Thyroid gland (tissue), 4 donors: ENCODE data around the gene DHRS2. TPM values are rescaled to one million over a fixed set of nuclear protein-coding genes. Genes with fewer than 3 reads are reported as not detected.

Source experiments
- DNase-seq, 2 donors: peaks; one replicate each; pipeline ENCODE4 v3.0.0-alpha.2; 2019
- H3K27ac ChIP-seq, 3 donors: fragments of 200-600 bp; sonication (generic); 1 replicate in 2 of 3; 2 replicates in 1 of 3; pipeline ENCODE4 v1.5.1; 2016 to 2019; ENCODE audit warnings: mild to moderate bottlenecking in 1 of 3, moderate library complexity in 1 of 3
- H3K27me3 ChIP-seq: fragments of 200-600 bp; sonication (generic); one replicate; pipeline ENCODE4 v1.5.1; 2019
- H3K36me3 ChIP-seq, 2 donors: fragments of 200-600 bp; sonication (generic); one replicate each; pipeline ENCODE4 v1.5.1; 2016 to 2019
- H3K4me1 ChIP-seq, 2 donors: fragments of 200-600 bp; sonication (generic); one replicate each; pipeline ENCODE4 v1.5.1; 2017 to 2019
- H3K4me3 ChIP-seq, 3 donors: fragments of 200-600 bp; sonication (generic); replicated peaks in 1 of 3; 1 replicate in 2 of 3; 2 replicates in 1 of 3; pipeline ENCODE4 v1.5.1; 2016; ENCODE audit warnings: mild to moderate bottlenecking in 1 of 3
- H3K9me3 ChIP-seq: fragments of 200-600 bp; sonication (generic); one replicate; pipeline ENCODE4 v1.5.1; 2017
- CTCF ChIP-seq, 6 experiments: fragments of 200-600 bp in 3 of 6; fragments of 450-650 bp in 3 of 6; sonication (generic) in 3 of 6; IDR thresholded peaks; one replicate each; pipeline ENCODE4 v1.5.1; 2016 to 2019; ENCODE audit warnings: antibody characterized with exemption in 6 of 6, mild to moderate bottlenecking in 2 of 6, inconsistent platforms in 1 of 6, moderate library complexity in 1 of 6
- POLR2A ChIP-seq, 2 donors: fragments of 450-650 bp; IDR thresholded peaks; one replicate each; pipeline ENCODE4 v1.6.1; 2017; ENCODE audit warnings: antibody characterized with exemption in 2 of 2, mild to moderate bottlenecking in 2 of 2, moderate library complexity in 1 of 2
- WGBS, 2 donors: methylation state at CpG; one replicate each; pipeline ENCODE4 v1.1.5; 2017; 5-methylcytosine and 5-hydroxymethylcytosine counted together
- intact Hi-C: fragments of 100-400 bp; cut with DNase I; formaldehyde crosslinking; loops from one replicate; pipeline ENCODE4 v1.15.1; 2023
- total RNA-seq, 4 donors: library from RNA; depleted of rRNA; stranded (reverse); fragments of >200 nt; gene quantifications; one replicate each; pipeline ENCODE4 v1.2.3, GENCODE V29; 2016

Gene DHRS2
- total RNA-seq, 4 donors from 2014 or later = not detected

DNA sequence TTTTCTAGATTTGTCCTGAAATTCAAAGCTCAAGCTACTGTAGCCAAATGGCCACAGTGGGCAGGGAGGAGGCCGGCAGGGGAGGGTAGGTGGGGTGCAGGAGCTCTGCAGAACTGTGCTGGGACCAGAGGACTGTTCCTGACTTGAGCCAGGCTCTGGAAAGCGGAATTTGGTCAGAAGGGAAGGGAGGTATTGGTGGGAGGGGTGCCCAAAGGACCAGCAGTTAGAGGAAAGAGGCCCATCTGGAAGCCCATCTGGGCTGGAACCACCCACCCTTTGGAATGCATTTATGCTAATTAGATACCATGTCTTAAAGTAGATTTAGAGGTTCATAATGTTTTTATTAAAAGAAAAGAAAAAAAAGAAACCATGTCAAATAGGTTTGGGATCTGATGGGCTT, 33.1 kb upstream of the DHRS2 start:
- Histone ChIP-seq H3K4me1 (no peaks in the 10 kb centered on the region), H3K9me3 (no peaks in the 10 kb centered on the region), H3K27me3 (no peaks in the 10 kb centered on the region), H3K36me3 (no peaks in the 10 kb centered on the region), H3K4me3 (no peak overlapping the region), H3K27ac (no peak overlapping the region)
- DNase-seq = no peak
- 77 to 92% methylated on average over 2 of the region's 2 CpGs for WGBS, 2 donors
- intact Hi-C loops = no loop called here
- TF ChIP-seq CTCF (IDR thresholded peaks at IDR 0.05) (no peak), POLR2A (IDR thresholded peaks at IDR 0.05) (no peak)

GRCh38 chr14:23604148-23604547, 32.0 kb upstream of the DHRS2 start:
- intact Hi-C loops = no loop called here
- H3K4me3 ChIP-seq = no peak overlapping the region
- H3K27ac ChIP-seq = no peak overlapping the region
- H3K36me3 ChIP-seq = no peaks in the 10 kb centered on the region
- H3K4me1 ChIP-seq = no peaks in the 10 kb centered on the region
- H3K27me3 ChIP-seq = no peaks in the 10 kb centered on the region
- DNase-seq = no peak
- no peaks in the 10 kb centered on the region for H3K9me3 ChIP-seq
- TF ChIP-seq CTCF (IDR thresholded peaks at IDR 0.05) (no peak), POLR2A (IDR thresholded peaks at IDR 0.05) (no peak)
- 90 to 91% methylated on average over 2 of the region's 2 CpGs for WGBS, 2 donors

- Histone ChIP-seq H3K4me1 (no peaks in the 10 kb centered on the region), H3K36me3 (no peaks in the 10 kb centered on the region), H3K4me3 (no peak overlapping the region), H3K27me3 (no peaks in the 10 kb centered on the region), H3K9me3 (no peaks in the 10 kb centered on the region), H3K27ac (no peak overlapping the region)
- DNase-seq = no peak
- intact Hi-C loops = no loop called here
- TF ChIP-seq POLR2A (IDR thresholded peaks at IDR 0.05) = no peak
- WGBS, 2 donors = 88 to 94% methylated on average over 3 of the region's 3 CpGs
Measured at GRCh38 chr14:23604675-23605170, 31.4 kb upstream of the DHRS2 start.

DNA sequence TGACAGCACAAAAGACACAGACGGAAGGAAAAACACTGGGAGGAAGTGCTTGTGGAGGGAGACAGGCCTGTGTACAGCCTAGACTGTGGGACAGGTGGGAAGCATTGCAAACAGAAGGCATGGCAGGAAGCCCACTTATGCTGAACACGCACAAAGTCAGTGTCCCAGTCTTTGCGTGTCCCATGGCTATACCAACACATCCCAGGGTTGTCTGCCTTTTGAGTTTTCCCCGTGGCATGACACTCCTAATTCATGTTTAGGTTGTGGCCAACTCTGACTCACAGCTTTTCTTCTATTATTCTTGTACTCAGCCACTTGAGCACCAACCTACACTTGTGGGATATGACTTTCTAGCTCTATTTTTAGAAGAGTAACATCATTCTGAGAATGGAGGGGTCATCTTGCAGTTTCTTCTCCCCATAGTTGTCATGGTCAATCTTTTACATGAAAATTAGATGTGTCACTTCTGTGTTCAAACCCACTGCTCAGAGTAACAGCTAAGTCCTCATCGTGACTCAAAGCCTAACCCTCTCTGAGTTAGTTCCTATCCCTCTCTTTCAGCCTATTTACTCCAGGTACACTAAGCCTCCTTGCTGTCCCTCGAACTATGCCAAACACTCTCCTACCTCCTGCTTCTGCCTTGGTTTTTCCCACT, 30.1 kb upstream of the DHRS2 start:
- no peaks in the 10 kb centered on the region for H3K4me1 ChIP-seq
- no peak overlapping the region for H3K4me3 ChIP-seq
- H3K27me3 ChIP-seq = no peaks in the 10 kb centered on the region
- no peaks in the 10 kb centered on the region for H3K9me3 ChIP-seq
- intact Hi-C loops = no loop called here
- no peaks in the 10 kb centered on the region for H3K36me3 ChIP-seq
- no peak for TF ChIP-seq POLR2A (IDR thresholded peaks at IDR 0.05)
- TF ChIP-seq CTCF (IDR thresholded peaks at IDR 0.05) = no peak
- WGBS, 2 donors = 60 to 69% methylated on average over 6 of the region's 6 CpGs
- no peak overlapping the region for H3K27ac ChIP-seq
- no peak for DNase-seq

- Histone ChIP-seq H3K9me3 (no peaks in the 10 kb centered on the region), H3K36me3 (no peaks in the 10 kb centered on the region), H3K27me3 (no peaks in the 10 kb centered on the region), H3K4me1 (peaks cover 0 to 2% of the 10 kb centered on the region in 2 donors), H3K4me3 (no peak overlapping the region), H3K27ac (no peak overlapping the region)
- TF ChIP-seq POLR2A (IDR thresholded peaks at IDR 0.05) (no peak), CTCF (IDR thresholded peaks at IDR 0.05) (no peak)
- DNase-seq = peak; percentile 57 to 85
- intact Hi-C loops = no loop called here
- 10 to 22% methylated on average over 1 of the region's 1 CpG for WGBS, 2 donors
Measured at GRCh38 chr14:23608454-23608853, 27.7 kb upstream of the DHRS2 start.
